GM12892 (cell line): ENCODE results near the gene CELA3A.
"Not testable (repeated sequence)": the region's sequence is repeated elsewhere in the genome, so short reads cannot be mapped to it uniquely, and the experiment has no call there.

Experiments
- DNase-seq: peaks from one replicate; pipeline ENCODE4 v3.0.0; 2011; ENCODE audit not compliant: insufficient read length
- FAIRE-seq: peaks from 2 replicates; lab custom pipeline; 2011; peaks lifted over from hg19 to GRCh38; lab: Jason Lieb, UNC
- POLR2A ChIP-seq: IDR thresholded peaks from 2 replicates; pipeline ENCODE4 v1.6.1; 2011; ENCODE audit warnings: low read depth, low read length, control low read depth
- POLR2AphosphoS5 ChIP-seq: IDR thresholded peaks from 2 replicates; pipeline ENCODE4 v1.6.1; 2011; ENCODE audit warnings: low read depth, low read length, control low read depth
- TAF1 ChIP-seq: IDR thresholded peaks from 2 replicates; pipeline ENCODE4 v1.6.1; 2011; ENCODE audit warnings: low read depth, mild to moderate bottlenecking, control low read depth, low read length, borderline replicate concordance

Gene CELA3A

GRCh38 chr1:22005261-22006149 lies 4.0 kb downstream of the CELA3A start:
- peak; percentile 80 for FAIRE-seq
- DNase-seq: not testable (repeated sequence)

- not testable (repeated sequence) for FAIRE-seq, DNase-seq
These were observed 5.3 kb downstream of the CELA3A start for GRCh38 chr1:22006736-22007135.

GRCh38 chr1:22007262-22007661 lies 5.8 kb downstream of the CELA3A start:
- DNase-seq, FAIRE-seq: not testable (repeated sequence)

GRCh38 chr1:22009566-22009965 lies 8.1 kb downstream of the CELA3A start:
- not testable (repeated sequence) for DNase-seq, FAIRE-seq

GRCh38 chr1:22012752-22013151 lies 11.3 kb downstream of the CELA3A start:
- peak; percentile 14 for FAIRE-seq
- not testable (repeated sequence) for DNase-seq

- DNase-seq, FAIRE-seq: not testable (repeated sequence)
These were observed 13.2 kb downstream of the CELA3A start for GRCh38 chr1:22014575-22015206.

GRCh38 chr1:22018583-22019559 lies 17.4 kb downstream of the CELA3A start:
- peak; percentile 32 for DNase-seq
- peak; percentile 65 for FAIRE-seq
- TF ChIP-seq POLR2A (no peak), TAF1 (no peak), POLR2AphosphoS5 (no peak)

GRCh38 chr1:22021061-22021460 lies 19.6 kb downstream of the CELA3A start:
- no peak for TF ChIP-seq POLR2A
- no peak for TF ChIP-seq TAF1
- TF ChIP-seq POLR2AphosphoS5: no peak
- DNase-seq (no peak), FAIRE-seq (no peak)

- no peak; the same call in 1 of the 2 replicates for TF ChIP-seq POLR2A
- TF ChIP-seq TAF1: no peak
- 0 out of 2 replicates have a peak, but pooled peaks have one; percentile 7 for TF ChIP-seq POLR2AphosphoS5
- DNase-seq: peak; percentile 51
- peak; percentile 79 for FAIRE-seq
These were observed 23.3 kb downstream of the CELA3A start for GRCh38 chr1:22024485-22025367.

- FAIRE-seq (peak; percentile 98), DNase-seq (peak; percentile 68)
- TF ChIP-seq POLR2AphosphoS5 (peak; percentile 94), POLR2A (peak; percentile 94), TAF1 (peak; percentile 79)
These were observed 24.1 kb downstream of the CELA3A start for GRCh38 chr1:22025368-22026155.

- FAIRE-seq: no peak
- no peak for TF ChIP-seq POLR2AphosphoS5
- TF ChIP-seq POLR2A: no peak
- no peak for TF ChIP-seq TAF1
These were observed 25.4 kb downstream of the CELA3A start for GRCh38 chr1:22026924-22027289.

More at GRCh38 chr1:22026924-22027289, 25.4 kb downstream of the CELA3A start:
- no peak for DNase-seq
